Stimulated activated CD8-positive, alpha-beta memory T cell treated with anti-CD3 and anti-CD28 coated beads, Interleukin-12 subunit alpha, Interleukin-12 subunit beta, amount 100 ng/mL, for 4 hours (primary cell): ENCODE results near the gene OR1G1.
"Not testable (repeated sequence)": the region's sequence is repeated elsewhere in the genome, so short reads cannot be mapped to it uniquely, and the experiment has no call there.

Experiments used
- DNase-seq: peaks from one replicate; pipeline ENCODE4 v3.0.0-alpha.2; 2020; ENCODE audit warnings: low read depth

Gene OR1G1

GRCh38 chr17:3127451-3127850, at the start of gene OR1G1:
OR1G1 (minus strand) TSS chr17:3127551; CDS start chr17:3127551, 0 bp downstream.
- DNase-seq: no peak

GRCh38 chr17:3167574-3167973, 40.2 kb upstream of the OR1G1 start:
- DNase-seq: no peak

GRCh38 chr17:3157218-3157617, 29.9 kb upstream of the OR1G1 start:
- no peak for DNase-seq

- DNase-seq: not testable (repeated sequence)
Measured at GRCh38 chr17:3137494-3137893, 10.1 kb upstream of the OR1G1 start.

- DNase-seq: no peak
Measured at GRCh38 chr17:3104322-3104721, 23.0 kb downstream of the OR1G1 start, which contains the start of gene OR1D2. OR1D2 (minus strand) TSS chr17:3104422; CDS start chr17:3092996, 11,426 bp downstream.
